HEK293 (cell line): ENCODE results near the gene ANO8.

ENCODE experiments used
- ATF2 ChIP-seq: fragments of 450-650 bp; formaldehyde crosslinking; IDR thresholded peaks from 2 replicates; pipeline ENCODE4 v1.5.1; 2016; ENCODE audit warnings: missing biosample characterization, missing genetic modification characterization, low read depth
- CTCF ChIP-seq: fragments of 450-650 bp; formaldehyde crosslinking; IDR thresholded peaks from 2 replicates; pipeline ENCODE4 v1.5.1; 2016; ENCODE audit warnings: missing biosample characterization, missing genetic modification characterization
- SETDB1 ChIP-seq: IDR thresholded peaks from one replicate; pipeline ENCODE4 v1.6.1; 2017; ENCODE audit warnings: mild to moderate bottlenecking, low read length, moderate library complexity, mixed read lengths; ENCODE audit not compliant: insufficient read length

GRCh38 chr19:17309198-17309964 is 25.3 kb downstream of the ANO8 start, which contains the start of gene DDA1:
- TF ChIP-seq CTCF, result no peak
- TF ChIP-seq SETDB1, result no peak
- TF ChIP-seq ATF2 (tag by site-specific recombination), result no peak
